Measurements from ENCODE around the gene BRCA2. TPM values are rescaled to one million over a fixed set of nuclear protein-coding genes. Genes with fewer than 3 reads are reported as not detected.

Gene BRCA2
- total RNA-seq, 2 experiments from 2014 or later: 28.4 to 30.7 TPM

DNA sequence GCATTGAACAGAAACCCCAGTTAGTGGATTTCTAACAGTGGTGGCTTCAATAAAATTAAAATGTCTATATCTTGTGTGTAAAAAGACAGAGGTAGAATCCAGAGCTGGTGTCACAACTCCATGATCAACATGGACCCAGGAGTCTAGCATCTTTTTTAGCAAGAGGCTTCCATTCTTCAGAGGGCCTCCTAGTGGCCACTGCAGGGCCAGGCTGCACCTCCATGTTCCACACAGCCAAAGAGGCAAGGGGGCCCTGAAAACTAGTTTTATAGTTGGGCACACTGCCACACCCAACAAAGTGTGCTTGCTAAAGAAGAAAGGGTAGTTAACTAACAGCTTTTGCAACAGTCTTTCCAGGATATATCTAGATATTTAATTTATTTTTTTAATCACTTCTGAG, 99.7 kb downstream of the BRCA2 start:
- Mint-ChIP-seq H3K27me3 (ENCODE audit: low read depth) (no peaks in the 10 kb centered on the region), H3K4me3 (no peak overlapping the region), H3K36me3 (ENCODE audit: low read depth) (peaks cover 32% of the 10 kb centered on the region), H3K9me3 (ENCODE audit: insufficient read depth) (peaks cover 1% of the 10 kb centered on the region), H3K4me1 (ENCODE audit: low read depth) (no peaks in the 10 kb centered on the region), H3K27ac (no peak overlapping the region)
- DNase-seq (peak; percentile 46), ATAC-seq (peak; percentile 60)
- POLR2A ChIA-PET: interaction anchor here (0.8 to 0.9 kb wide), 2 partner anchors 17 to 100 kb away, joined by 3 to 4 read pairs; no protein-coding TSS in a partner anchor
- CTCF ChIA-PET: interaction anchor here (0.6 to 1.3 kb wide), 10 partner anchors 11 to 91 kb away, joined by 3 to 5 read pairs (median 3); no protein-coding TSS in a partner anchor

DNA sequence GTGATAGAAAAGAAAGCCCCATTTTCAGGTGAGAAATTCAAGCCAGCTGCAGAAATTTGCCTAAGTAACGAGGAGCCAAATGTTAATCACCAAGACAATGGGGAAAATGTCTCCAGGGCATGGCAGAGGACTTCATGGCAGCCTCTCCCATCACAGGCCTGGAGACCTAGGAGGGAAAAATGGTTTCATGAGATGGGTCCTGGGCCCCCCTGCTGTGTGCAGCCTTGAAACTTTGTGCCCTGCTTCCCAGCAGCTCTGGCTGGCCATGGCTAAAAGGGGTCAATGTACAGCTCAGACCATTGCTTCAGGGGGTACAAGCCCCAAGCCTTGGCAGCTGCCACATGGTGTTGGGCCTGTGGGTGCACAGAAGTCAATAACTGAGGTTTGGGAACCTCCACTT, 102.7 kb downstream of the BRCA2 start:
- peaks cover 20% of the 10 kb centered on the region for H3K9me3 Mint-ChIP-seq (ENCODE audit: insufficient read depth)
- peaks cover 3% of the 10 kb centered on the region for H3K4me1 Mint-ChIP-seq (ENCODE audit: low read depth)
- ATAC-seq (no peak), DNase-seq (no peak)
- H3K27ac Mint-ChIP-seq: no peak overlapping the region
- no peak overlapping the region for H3K4me3 Mint-ChIP-seq
- ChIA-PET POLR2A (interaction anchor here (0.5 kb wide), 1 partner anchor 103 kb away, joined by 3 read pairs; the partner anchor contains the start of genes BRCA2 and ZAR1L), CTCF (no interaction called here)
- peaks cover 57% of the 10 kb centered on the region for H3K36me3 Mint-ChIP-seq (ENCODE audit: low read depth)
- no peaks in the 10 kb centered on the region for H3K27me3 Mint-ChIP-seq (ENCODE audit: low read depth)

DNA sequence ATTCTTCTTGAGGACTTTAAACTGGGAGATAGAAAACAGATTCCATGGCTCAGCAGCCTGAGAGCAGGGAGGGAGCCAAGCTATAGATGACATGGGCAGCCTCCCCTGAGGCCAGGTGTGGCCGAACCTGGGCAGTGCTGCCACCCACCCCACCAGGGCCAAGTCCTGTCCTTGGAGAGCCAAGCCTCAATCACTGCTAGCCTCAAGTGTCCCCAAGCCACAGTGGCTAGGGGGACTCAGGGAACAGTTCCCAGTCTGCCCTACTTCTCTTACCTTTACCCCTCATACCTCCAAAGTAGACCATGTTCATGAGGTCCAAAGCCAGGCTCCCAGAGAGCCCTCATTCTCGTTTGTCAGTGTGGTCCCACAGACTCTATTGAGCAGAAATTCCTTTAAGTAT, 104.6 kb downstream of the BRCA2 start:
- Mint-ChIP-seq H3K36me3 (ENCODE audit: low read depth) (peaks cover 65% of the 10 kb centered on the region), H3K4me3 (no peak overlapping the region), H3K4me1 (ENCODE audit: low read depth) (peaks cover 16% of the 10 kb centered on the region), H3K27me3 (ENCODE audit: low read depth) (no peaks in the 10 kb centered on the region), H3K9me3 (ENCODE audit: insufficient read depth) (peaks cover 20% of the 10 kb centered on the region), H3K27ac (no peak overlapping the region)
- DNase-seq: no peak
- ChIA-PET POLR2A (no interaction called here), CTCF (no interaction called here)
- ATAC-seq: no peak

DNA sequence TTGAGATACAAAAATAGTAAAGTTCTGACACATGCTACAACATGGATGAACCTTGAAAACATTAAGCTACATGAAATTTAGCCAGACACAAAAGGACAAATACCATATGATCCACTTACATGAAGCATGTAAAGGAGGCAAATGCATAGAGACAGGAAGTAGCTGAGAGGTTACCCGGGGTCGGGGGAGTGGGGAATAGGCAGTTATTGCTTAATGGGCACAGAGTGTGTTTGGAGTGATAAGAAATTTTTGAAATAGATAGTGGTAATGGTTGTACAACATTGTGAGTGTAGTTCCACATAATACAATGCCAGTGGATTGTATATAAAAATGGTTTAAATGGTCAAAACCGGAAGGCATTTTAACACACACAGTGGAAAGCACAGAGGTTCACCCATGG, 108.3 kb downstream of the BRCA2 start:
- DNase-seq: no peak
- ChIA-PET POLR2A (no interaction called here), CTCF (interaction anchor here (0.7 to 1.1 kb wide), 2 partner anchors 19 to 43 kb away, joined by 4 read pairs; no protein-coding TSS in a partner anchor)
- peak overlapping the region; percentile 10 for H3K27ac Mint-ChIP-seq
- H3K36me3 Mint-ChIP-seq (ENCODE audit: low read depth): peaks cover 65% of the 10 kb centered on the region
- no peak overlapping the region for H3K4me3 Mint-ChIP-seq
- H3K9me3 Mint-ChIP-seq (ENCODE audit: insufficient read depth): peaks cover 20% of the 10 kb centered on the region
- peaks cover 33% of the 10 kb centered on the region for H3K4me1 Mint-ChIP-seq (ENCODE audit: low read depth)
- no peaks in the 10 kb centered on the region for H3K27me3 Mint-ChIP-seq (ENCODE audit: low read depth)
- ATAC-seq: no peak

DNA sequence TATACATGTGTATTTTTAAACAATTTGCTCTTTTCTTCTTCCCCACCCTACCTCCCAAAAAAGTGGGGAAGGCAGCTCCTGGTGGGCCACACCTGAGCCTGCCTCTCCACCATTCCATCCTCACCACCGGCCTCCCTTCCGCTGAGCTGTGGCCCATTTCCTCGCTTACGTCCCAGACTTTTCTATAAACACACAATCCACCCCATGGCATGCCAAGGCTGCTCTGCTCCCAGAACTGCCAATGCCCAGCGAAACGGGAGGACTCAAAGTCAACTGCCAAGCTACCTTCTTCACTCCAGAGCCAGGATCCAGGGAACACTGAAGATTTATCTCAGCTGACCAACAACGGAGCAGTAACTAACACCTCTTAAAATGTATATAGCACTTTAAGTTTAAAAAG, 109.8 kb downstream of the BRCA2 start:
- ChIA-PET POLR2A (interaction anchor here (0.8 to 4.7 kb wide), 3 partner anchors 35 to 110 kb away, joined by 4 to 64 read pairs (median 6); partner anchors contain the start of genes BRCA2 and ZAR1L), CTCF (interaction anchor here (1.2 to 1.8 kb wide), 2 partner anchors 10 to 110 kb away, joined by 4 to 5 read pairs; partner anchors contain the start of genes BRCA2 and ZAR1L)
- Mint-ChIP-seq H3K4me1 (ENCODE audit: low read depth) (peaks cover 43% of the 10 kb centered on the region), H3K27me3 (ENCODE audit: low read depth) (no peaks in the 10 kb centered on the region), H3K9me3 (ENCODE audit: insufficient read depth) (peaks cover 17% of the 10 kb centered on the region), H3K4me3 (peak overlapping the region; percentile 86), H3K27ac (peak overlapping the region; percentile 67), H3K36me3 (ENCODE audit: low read depth) (peaks cover 53% of the 10 kb centered on the region)
- ATAC-seq (no peak), DNase-seq (no peak)

DNA sequence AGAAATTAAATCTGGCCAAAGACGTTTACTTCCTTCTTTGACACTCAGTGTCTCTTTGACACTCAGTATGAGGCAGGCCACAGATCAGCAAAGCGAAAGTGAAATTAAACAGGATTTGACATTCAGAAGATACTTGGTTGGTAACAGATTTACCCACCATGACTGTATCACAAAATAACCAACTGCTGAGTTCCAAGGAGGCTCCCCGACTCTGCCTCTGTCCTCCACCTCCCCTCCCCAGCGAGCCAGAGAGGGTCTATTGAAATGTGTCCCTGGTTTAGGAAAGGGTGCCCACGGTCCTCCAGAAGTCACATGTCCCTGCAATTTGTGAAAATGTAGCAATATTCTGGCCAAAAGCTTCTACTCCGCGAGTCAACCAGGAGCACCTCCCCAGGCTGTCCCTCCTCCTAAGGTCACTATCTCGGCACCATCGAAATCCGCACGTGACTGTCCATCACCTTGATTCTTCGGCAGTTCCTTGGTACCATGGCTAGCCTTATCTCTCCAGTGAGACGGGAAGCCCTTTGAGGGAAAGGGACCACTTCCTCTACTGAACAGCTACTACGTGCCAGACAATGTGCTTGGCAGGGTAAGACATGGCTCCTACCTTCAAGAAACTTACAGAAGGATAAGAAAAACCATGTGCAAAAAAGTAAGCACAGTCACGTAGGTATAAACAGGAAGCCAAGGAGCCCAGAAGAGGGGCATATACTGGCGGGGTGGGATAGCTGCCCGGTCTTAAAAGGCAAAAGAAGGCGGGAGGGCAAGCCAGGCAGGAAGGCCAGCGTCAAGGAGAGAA, 111.1 kb downstream of the BRCA2 start:
- DNase-seq (peak; percentile 74), ATAC-seq (peak; percentile 71)
- Mint-ChIP-seq H3K4me3 (peak overlapping the region; percentile 86), H3K36me3 (ENCODE audit: low read depth) (peaks cover 43% of the 10 kb centered on the region), H3K4me1 (ENCODE audit: low read depth) (peaks cover 44% of the 10 kb centered on the region), H3K27ac (peak overlapping the region; percentile 97), H3K27me3 (ENCODE audit: low read depth) (no peaks in the 10 kb centered on the region), H3K9me3 (ENCODE audit: insufficient read depth) (peaks cover 12% of the 10 kb centered on the region)
- ChIA-PET CTCF (interaction anchor here (0.6 to 1.8 kb wide), 4 partner anchors 11 to 217 kb away, joined by 3 to 5 read pairs (median 4); partner anchors contain the start of genes BRCA2 and ZAR1L), POLR2A (interaction anchor here (1.0 to 4.7 kb wide), 8 partner anchors 9 to 112 kb away, joined by 3 to 64 read pairs (median 6); partner anchors contain the start of genes BRCA2, N4BP2L2 and ZAR1L)

DNA sequence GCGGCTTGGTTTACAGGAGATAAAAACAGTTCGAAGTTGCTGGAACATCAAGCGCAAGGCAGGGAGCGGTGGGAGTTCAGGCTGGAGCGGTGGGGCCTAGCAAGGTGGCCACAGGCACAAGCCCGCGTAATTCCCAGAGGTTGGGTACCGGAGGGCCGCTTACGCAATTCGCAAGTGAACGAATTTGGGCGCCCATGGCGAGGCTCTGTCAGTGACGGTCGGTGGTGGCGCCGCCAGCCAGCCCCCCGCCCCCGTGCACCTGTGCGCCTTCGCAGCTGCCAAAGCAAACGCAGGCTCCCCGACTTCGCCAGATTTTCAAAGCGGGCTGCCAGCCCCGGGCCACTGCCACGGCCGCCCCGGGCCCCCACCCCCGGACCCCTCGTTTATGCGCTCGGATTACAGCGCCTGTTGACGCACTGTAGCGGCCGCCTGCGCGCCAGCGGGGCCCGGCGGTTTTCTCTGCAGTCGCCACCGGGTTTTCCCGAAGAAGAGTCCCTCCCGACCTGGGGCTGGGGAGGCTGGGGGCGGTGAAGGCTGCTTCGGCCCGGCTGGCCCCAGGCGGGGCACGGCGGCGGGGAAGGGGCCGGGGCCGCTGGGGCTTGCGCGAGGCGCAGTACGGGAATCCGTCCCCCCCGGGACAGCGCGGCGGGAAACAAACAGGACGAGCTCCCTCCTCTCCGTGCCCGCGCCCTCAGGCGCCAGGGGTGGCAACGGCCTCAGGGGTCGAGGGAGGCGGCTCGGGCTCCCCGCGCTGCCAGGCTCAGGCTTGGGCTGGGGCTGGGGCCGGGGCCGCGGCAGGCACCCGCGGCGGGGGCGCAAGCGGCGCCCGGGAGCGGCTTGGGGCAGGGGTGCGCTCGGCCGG, 111.9 kb downstream of the BRCA2 start:
- DNase-seq: peak; percentile 68
- peak; percentile 33 for ATAC-seq
- Mint-ChIP-seq H3K4me3 (peak overlapping the region; percentile 86), H3K27ac (peak overlapping the region; percentile 97), H3K36me3 (ENCODE audit: low read depth) (peaks cover 36% of the 10 kb centered on the region), H3K4me1 (ENCODE audit: low read depth) (peaks cover 44% of the 10 kb centered on the region), H3K27me3 (ENCODE audit: low read depth) (no peaks in the 10 kb centered on the region), H3K9me3 (ENCODE audit: insufficient read depth) (peaks cover 3% of the 10 kb centered on the region)
- CTCF ChIA-PET: interaction anchor here (0.6 to 1.6 kb wide), 9 partner anchors 12 to 216 kb away, joined by 3 to 10 read pairs (median 4); partner anchors contain the start of genes BRCA2 and ZAR1L
- POLR2A ChIA-PET: interaction anchor here (0.6 to 4.7 kb wide), 10 partner anchors 9 to 159 kb away, joined by 3 to 64 read pairs (median 4); partner anchors contain the start of genes BRCA2, N4BP2L2, PDS5B and ZAR1L

DNA sequence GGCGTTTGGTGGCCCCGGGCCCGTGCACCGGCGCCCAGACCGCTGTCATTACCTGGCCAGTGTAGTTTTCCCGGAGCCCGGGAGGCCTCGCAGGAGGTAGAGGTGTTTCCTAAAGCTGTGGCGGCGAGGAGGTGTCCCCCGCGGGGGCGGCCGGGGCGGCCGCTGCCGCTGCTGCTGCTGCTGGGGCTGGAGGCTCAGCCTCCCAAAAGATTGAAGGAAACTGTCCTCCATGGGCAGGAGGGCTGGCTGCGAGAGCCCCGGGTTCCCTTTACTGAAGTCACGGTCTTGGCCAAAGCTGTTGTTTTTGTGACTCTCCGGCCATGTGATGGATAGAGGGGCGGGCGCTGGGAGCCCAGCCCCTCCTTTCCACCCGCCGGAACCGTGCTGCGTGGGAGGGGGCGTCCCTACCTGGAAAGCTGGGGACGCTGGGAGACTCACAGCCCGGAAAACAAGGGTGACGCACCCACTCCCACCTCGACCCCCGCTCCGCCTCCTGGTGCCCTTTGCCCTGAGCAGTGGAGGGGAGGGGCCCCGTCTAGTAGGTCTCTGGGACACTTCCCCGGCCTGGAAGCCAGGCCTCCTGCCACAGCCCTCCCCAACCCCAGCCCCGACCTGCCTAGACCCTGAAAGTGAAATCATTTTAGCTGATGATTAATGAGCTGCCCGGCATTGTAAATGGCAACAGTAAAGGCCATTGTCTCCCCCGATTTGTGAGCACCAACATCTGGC, 112.7 kb downstream of the BRCA2 start, which contains the start of gene N4BP2L1:
TSS of gene N4BP2L1 (minus strand) at position 279 of the 729 bp plus-strand sequence. CDS start at position 231, 48 bp downstream.
- H3K4me1 Mint-ChIP-seq (ENCODE audit: low read depth): peaks cover 47% of the 10 kb centered on the region
- ChIA-PET CTCF (interaction anchor here (1.0 to 1.6 kb wide), 9 partner anchors 11 to 159 kb away, joined by 3 to 10 read pairs (median 4); partner anchors contain the start of genes BRCA2, PDS5B and ZAR1L), POLR2A (interaction anchor here (0.7 to 4.7 kb wide), 7 partner anchors 11 to 158 kb away, joined by 3 to 64 read pairs (median 7); partner anchors contain the start of genes BRCA2, N4BP2L2, PDS5B and ZAR1L)
- no peaks in the 10 kb centered on the region for H3K9me3 Mint-ChIP-seq (ENCODE audit: insufficient read depth)
- peak within 1 kb of the TSS; percentile 97 for H3K27ac Mint-ChIP-seq
- peak; percentile 60 for ATAC-seq
- peaks cover 32% of the 10 kb centered on the region for H3K36me3 Mint-ChIP-seq (ENCODE audit: low read depth)
- H3K4me3 Mint-ChIP-seq: peak within 1 kb of the TSS; percentile 86
- no peaks in the 10 kb centered on the region for H3K27me3 Mint-ChIP-seq (ENCODE audit: low read depth)
- DNase-seq: peak; percentile 82

DNA sequence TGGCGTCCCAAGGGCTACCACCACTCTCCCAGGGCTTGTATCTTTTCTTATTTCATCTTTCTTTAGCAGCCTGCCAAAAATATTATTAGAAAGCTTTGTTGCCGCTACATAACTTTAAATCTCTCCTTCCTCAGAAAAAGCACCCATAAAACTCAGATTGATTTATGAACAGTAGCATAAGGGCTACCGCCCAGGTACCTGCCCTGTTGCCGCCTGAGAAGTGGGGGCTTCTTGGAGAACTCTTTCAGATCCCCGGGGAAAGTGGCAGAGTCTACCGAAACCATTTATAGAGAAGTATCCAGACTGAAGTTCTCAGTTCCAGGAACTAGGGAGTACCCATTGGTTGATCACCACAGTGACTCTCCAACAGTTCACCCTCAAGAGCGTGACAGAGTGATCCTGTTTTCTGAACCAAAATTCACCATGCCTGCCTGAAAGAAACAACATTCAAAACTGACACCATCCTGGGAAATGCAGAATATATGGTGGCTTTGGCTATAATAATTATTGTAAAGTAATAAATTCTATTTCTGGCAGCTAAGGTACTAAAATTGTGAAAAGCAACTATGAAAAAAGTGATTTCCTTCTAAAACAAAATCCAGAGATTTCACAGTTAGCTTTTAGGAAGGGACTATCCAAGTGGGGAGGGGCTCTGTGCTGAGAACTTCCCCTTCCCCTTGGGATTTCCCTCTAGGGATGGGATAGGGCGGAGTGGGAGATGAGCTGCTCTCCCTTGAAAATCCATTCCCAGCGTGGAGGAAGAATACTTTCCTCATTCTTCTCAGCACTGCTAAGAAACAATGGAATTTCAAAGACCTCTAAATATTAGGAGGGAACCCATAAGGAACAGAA, 113.5 kb downstream of the BRCA2 start:
- DNase-seq (no peak), ATAC-seq (no peak)
- Mint-ChIP-seq H3K36me3 (ENCODE audit: low read depth) (peaks cover 25% of the 10 kb centered on the region), H3K4me3 (peak overlapping the region; percentile 81), H3K4me1 (ENCODE audit: low read depth) (peaks cover 43% of the 10 kb centered on the region), H3K27ac (peak overlapping the region; percentile 93), H3K27me3 (ENCODE audit: low read depth) (no peaks in the 10 kb centered on the region), H3K9me3 (ENCODE audit: insufficient read depth) (no peaks in the 10 kb centered on the region)
- CTCF ChIA-PET: interaction anchor here (1.0 to 1.7 kb wide), 12 partner anchors 14 to 159 kb away, joined by 3 to 10 read pairs (median 4); partner anchors contain the start of genes BRCA2, PDS5B and ZAR1L
- POLR2A ChIA-PET: interaction anchor here (0.7 to 4.7 kb wide), 6 partner anchors 10 to 157 kb away, joined by 3 to 64 read pairs (median 13); partner anchors contain the start of genes BRCA2, N4BP2L2, PDS5B and ZAR1L
